Activated B cell treated with CpG ODN at 0.5 μM for 24 hours (primary cell): ENCODE results near the gene CASZ1. TPM values are rescaled to one million over a fixed set of nuclear protein-coding genes. Genes with fewer than 3 reads are reported as not detected.

Source experiments
- ATAC-seq: fragments of 200-7000 bp; cut with Tn5 transposase; one replicate; pipeline ENCODE4 v1.10.0; 2021; ENCODE audit warnings: low read depth, mild to moderate bottlenecking, moderate library complexity
- CTCF ChIA-PET: fragments of 350-600 bp; sonication (Branson Sonifier 250); formaldehyde crosslinking; loops from one replicate; lab custom pipeline; 2021; ENCODE audit warnings: antibody characterized with exemption; lab: Charles Lee
- POLR2A ChIA-PET: fragments of 350-600 bp; sonication (Branson Sonifier 250); formaldehyde crosslinking; loops from one replicate; lab custom pipeline; 2021; ENCODE audit warnings: antibody characterized with exemption; lab: Charles Lee
- DNase-seq: peaks from one replicate; pipeline ENCODE4 v3.0.0; 2022
- H3K27ac Mint-ChIP-seq: one replicate; pipeline ENCODE4 v1.8.0; 2020; ENCODE audit warnings: mixed read lengths
- H3K27me3 Mint-ChIP-seq: one replicate; pipeline ENCODE4 v1.8.0; 2021; ENCODE audit warnings: mixed read lengths
- H3K36me3 Mint-ChIP-seq: one replicate; pipeline ENCODE4 v1.8.0; 2021; ENCODE audit warnings: low read depth, mixed read lengths
- H3K4me1 Mint-ChIP-seq: one replicate; pipeline ENCODE4 v1.8.0; 2021; ENCODE audit warnings: mixed read lengths
- H3K4me3 Mint-ChIP-seq: one replicate; pipeline ENCODE4 v1.8.0; 2020; ENCODE audit warnings: mild to moderate bottlenecking, mixed read lengths
- H3K9me3 Mint-ChIP-seq: one replicate; pipeline ENCODE4 v1.8.0; 2020; ENCODE audit warnings: mixed read lengths
- CTCF ChIP-seq: fragments of 200-600 bp; IDR thresholded peaks from one replicate; pipeline ENCODE4 v1.8.0; 2022; ENCODE audit warnings: antibody characterized with exemption, mild to moderate bottlenecking
- intact Hi-C: fragments of 100-400 bp; cut with micrococcal nuclease; formaldehyde crosslinking; loops from one replicate; pipeline ENCODE4 v1.15.1; 2024
- total RNA-seq: library from RNA; stranded (reverse); gene quantifications from 2 replicates; pipeline ENCODE4 v1.2.3, GENCODE V29; 2022

The CASZ1 gene
- total RNA-seq, 1 donor from 2014 or later: 35.6 TPM

- no peak for TF ChIP-seq CTCF
- Mint-ChIP-seq H3K27ac (no peak overlapping the region), H3K9me3 (no peaks in the 10 kb centered on the region), H3K27me3 (no peaks in the 10 kb centered on the region), H3K4me3 (no peak overlapping the region), H3K4me1 (no peaks in the 10 kb centered on the region), H3K36me3 (peaks cover 7% of the 10 kb centered on the region)
- DNase-seq: no peak
- intact Hi-C loops: no loop called here
- POLR2A ChIA-PET: interaction anchor here (0.6 kb wide), 1 partner anchor 444 kb away, joined by 3 read pairs; no protein-coding TSS in a partner anchor
- ATAC-seq: no peak
- CTCF ChIA-PET: no interaction called here
Observed at GRCh38 chr1:10682449-10683309, 113.8 kb downstream of the CASZ1 start.

- intact Hi-C loops: no loop called here
- no peaks in the 10 kb centered on the region for H3K27me3 Mint-ChIP-seq
- no peak for TF ChIP-seq CTCF
- POLR2A ChIA-PET: interaction anchor here (0.6 kb wide), 1 partner anchor 320 kb away, joined by 4 read pairs; no protein-coding TSS in a partner anchor
- CTCF ChIA-PET: no interaction called here
- H3K4me1 Mint-ChIP-seq: peaks cover 2% of the 10 kb centered on the region
- no peak for DNase-seq
- no peaks in the 10 kb centered on the region for H3K9me3 Mint-ChIP-seq
- no peak overlapping the region for H3K27ac Mint-ChIP-seq
- peaks cover 3% of the 10 kb centered on the region for H3K36me3 Mint-ChIP-seq
- no peak for ATAC-seq
- H3K4me3 Mint-ChIP-seq: no peak overlapping the region
Observed at GRCh38 chr1:10682108-10682445, 114.4 kb downstream of the CASZ1 start.

DNA sequence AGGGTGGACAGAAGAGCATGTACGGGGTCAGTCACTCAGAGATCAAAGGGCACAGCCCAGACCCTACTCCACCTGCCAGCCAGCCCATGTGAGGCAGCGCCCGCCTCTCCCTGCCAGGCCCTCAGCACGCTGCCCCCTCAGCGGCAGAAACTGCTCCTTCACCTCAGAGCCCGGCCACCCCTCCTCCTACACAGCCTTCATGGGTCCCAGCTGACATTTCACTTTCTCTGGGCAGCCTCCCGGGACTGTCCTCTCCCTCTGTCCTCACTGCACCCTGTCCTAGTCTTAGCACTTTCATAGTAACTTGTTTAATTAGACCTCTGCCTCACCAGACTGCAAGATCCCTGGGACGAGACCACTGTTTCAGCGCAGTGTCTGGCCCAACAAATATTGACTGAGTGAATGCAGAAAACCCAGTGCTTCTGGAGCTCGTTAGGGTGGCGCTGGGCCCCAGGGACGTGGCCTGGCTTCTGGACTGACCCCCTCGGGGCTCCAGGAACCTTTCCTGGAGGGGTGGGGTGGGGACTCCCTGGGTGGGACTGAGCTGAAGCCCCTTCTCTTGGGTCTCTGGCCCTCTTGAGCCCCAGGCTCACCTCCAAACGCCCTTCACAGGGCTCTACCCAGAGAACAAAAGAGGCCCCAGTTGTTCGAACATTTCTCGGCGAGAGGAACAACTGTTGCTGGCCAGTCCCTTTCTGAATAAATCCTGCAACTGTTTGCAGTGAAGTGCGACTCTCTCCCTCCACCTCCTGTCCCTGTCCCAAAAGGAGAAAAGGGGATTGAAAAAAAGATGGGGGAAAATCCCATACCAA, 114.9 kb downstream of the CASZ1 start:
- H3K27me3 Mint-ChIP-seq: no peaks in the 10 kb centered on the region
- intact Hi-C loops: no loop called here
- H3K36me3 Mint-ChIP-seq: peaks cover 3% of the 10 kb centered on the region
- no peak overlapping the region for H3K4me3 Mint-ChIP-seq
- H3K27ac Mint-ChIP-seq: no peak overlapping the region
- H3K9me3 Mint-ChIP-seq: no peaks in the 10 kb centered on the region
- peaks cover 2% of the 10 kb centered on the region for H3K4me1 Mint-ChIP-seq
- TF ChIP-seq CTCF: no peak
- CTCF ChIA-PET: no interaction called here
- DNase-seq (no peak), ATAC-seq (no peak)
- POLR2A ChIA-PET: interaction anchor here (0.6 kb wide), 1 partner anchor 320 kb away, joined by 4 read pairs; no protein-coding TSS in a partner anchor

DNA sequence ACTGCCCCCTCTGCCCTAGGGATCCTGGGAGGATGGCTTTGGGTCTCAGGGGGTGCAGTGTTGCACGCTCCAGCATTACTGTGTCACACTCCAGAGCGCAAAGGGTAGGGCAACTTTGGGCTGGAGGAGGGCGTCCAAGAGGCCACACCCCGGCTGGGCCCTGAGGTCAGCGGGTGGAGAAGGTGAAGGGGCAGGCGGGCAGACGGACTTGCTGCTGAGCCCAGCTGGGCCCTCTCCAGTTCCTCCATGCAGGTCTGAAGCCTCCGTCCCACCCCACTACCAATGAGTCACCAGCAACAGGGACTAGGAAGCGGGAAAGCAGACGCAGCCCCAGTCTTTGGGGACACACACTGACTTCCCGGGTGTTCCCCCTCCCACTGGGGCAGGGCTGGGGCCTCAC, 116.0 kb downstream of the CASZ1 start:
- Mint-ChIP-seq H3K36me3 (peaks cover 3% of the 10 kb centered on the region), H3K9me3 (no peaks in the 10 kb centered on the region), H3K27me3 (no peaks in the 10 kb centered on the region), H3K27ac (no peak overlapping the region), H3K4me1 (peaks cover 2% of the 10 kb centered on the region), H3K4me3 (no peak overlapping the region)
- ChIA-PET POLR2A (no interaction called here), CTCF (no interaction called here)
- no peak for TF ChIP-seq CTCF
- DNase-seq (no peak), ATAC-seq (no peak)
- intact Hi-C loops: no loop called here
